Parathyroid adenoma (tissue), 2 donors: Measurements from ENCODE around the gene COQ8A.

Experiments
- H2AFZ ChIP-seq: fragments of 300-600 bp; sonication (generic); one replicate; pipeline ENCODE4 v1.7.0; 2017; ENCODE audit warnings: antibody characterized with exemption, mild to moderate bottlenecking
- H3K27ac ChIP-seq: fragments of 300-600 bp; sonication (generic); one replicate; pipeline ENCODE4 v1.7.0; 2017
- H3K27me3 ChIP-seq: fragments of 300-600 bp; sonication (generic); one replicate; pipeline ENCODE4 v1.7.0; 2017; ENCODE audit warnings: low read length; ENCODE audit not compliant: control insufficient read depth, insufficient read depth
- H3K36me3 ChIP-seq: fragments of 300-600 bp; sonication (generic); one replicate; pipeline ENCODE4 v1.7.0; 2017; ENCODE audit warnings: low read length; ENCODE audit not compliant: control insufficient read depth, insufficient read depth
- H3K4me1 ChIP-seq: fragments of 300-600 bp; sonication (generic); one replicate; pipeline ENCODE4 v1.7.0; 2017; ENCODE audit warnings: control low read depth
- H3K4me2 ChIP-seq: fragments of 300-600 bp; sonication (generic); one replicate; pipeline ENCODE4 v1.7.0; 2017; ENCODE audit warnings: low read length
- H3K4me3 ChIP-seq: fragments of 300-600 bp; sonication (generic); one replicate; pipeline ENCODE4 v1.7.0; 2017; ENCODE audit warnings: low read depth, low read length
- H3K79me2 ChIP-seq: fragments of 300-600 bp; sonication (generic); one replicate; pipeline ENCODE4 v1.7.0; 2017; ENCODE audit warnings: control low read depth
- H3K9ac ChIP-seq: fragments of 300-600 bp; sonication (generic); one replicate; pipeline ENCODE4 v1.7.0; 2017; ENCODE audit warnings: mild to moderate bottlenecking
- H3K9me3 ChIP-seq: fragments of 300-600 bp; sonication (generic); one replicate; pipeline ENCODE4 v1.7.0; 2017; ENCODE audit warnings: low read length; ENCODE audit not compliant: control insufficient read depth
- CTCF ChIP-seq: fragments of 300-600 bp; sonication (generic); IDR thresholded peaks from one replicate; pipeline ENCODE4 v1.7.0; 2017; ENCODE audit warnings: antibody characterized with exemption, mild to moderate bottlenecking
- donor health status: primary hyperparathyroidism.

Gene COQ8A

GRCh38 chr1:226892524-226892875 lies 47.6 kb upstream of the COQ8A start:
- Histone ChIP-seq H3K79me2 (no peaks in the 10 kb centered on the region), H3K27me3 (no peaks in the 10 kb centered on the region), H3K27ac (no peak overlapping the region), H3K36me3 (no peaks in the 10 kb centered on the region), H2AFZ (no peak overlapping the region), H3K9me3 (no peaks in the 10 kb centered on the region), H3K4me1 (no peaks in the 10 kb centered on the region), H3K4me2 (no peak overlapping the region), H3K9ac (no peak overlapping the region), H3K4me3 (no peak overlapping the region)
- no peak for TF ChIP-seq CTCF

- H3K27ac ChIP-seq, result no peak overlapping the region
- H2AFZ ChIP-seq, result no peak overlapping the region
- no peak overlapping the region for H3K9ac ChIP-seq
- no peak overlapping the region for H3K4me3 ChIP-seq
- H3K27me3 ChIP-seq, result no peaks in the 10 kb centered on the region
- H3K4me2 ChIP-seq, result no peak overlapping the region
- no peak for TF ChIP-seq CTCF
- no peaks in the 10 kb centered on the region for H3K9me3 ChIP-seq
- H3K4me1 ChIP-seq, result no peaks in the 10 kb centered on the region
- no peaks in the 10 kb centered on the region for H3K79me2 ChIP-seq
- no peaks in the 10 kb centered on the region for H3K36me3 ChIP-seq
Measured at GRCh38 chr1:226893936-226894335, 46.2 kb upstream of the COQ8A start.

- Histone ChIP-seq H3K79me2 (no peaks in the 10 kb centered on the region), H2AFZ (no peak overlapping the region), H3K36me3 (no peaks in the 10 kb centered on the region), H3K27me3 (no peaks in the 10 kb centered on the region), H3K9me3 (no peaks in the 10 kb centered on the region), H3K4me3 (no peak overlapping the region), H3K27ac (no peak overlapping the region), H3K9ac (no peak overlapping the region), H3K4me2 (no peak overlapping the region), H3K4me1 (no peaks in the 10 kb centered on the region)
- TF ChIP-seq CTCF, result no peak
Measured at GRCh38 chr1:226894826-226895225, 45.3 kb upstream of the COQ8A start.

GRCh38 chr1:226895644-226896043 lies 44.5 kb upstream of the COQ8A start:
- Histone ChIP-seq H3K36me3 (no peaks in the 10 kb centered on the region), H3K9me3 (no peaks in the 10 kb centered on the region), H2AFZ (no peak overlapping the region), H3K9ac (no peak overlapping the region), H3K4me3 (no peak overlapping the region), H3K4me1 (no peaks in the 10 kb centered on the region), H3K27ac (no peak overlapping the region), H3K4me2 (no peak overlapping the region), H3K79me2 (no peaks in the 10 kb centered on the region), H3K27me3 (no peaks in the 10 kb centered on the region)
- no peak for TF ChIP-seq CTCF

GRCh38 chr1:226898246-226898645 lies 41.8 kb upstream of the COQ8A start:
- TF ChIP-seq CTCF, result no peak
- H3K27ac ChIP-seq, result no peak overlapping the region
- no peak overlapping the region for H3K4me2 ChIP-seq
- no peak overlapping the region for H3K4me3 ChIP-seq
- H2AFZ ChIP-seq, result no peak overlapping the region
- H3K36me3 ChIP-seq, result no peaks in the 10 kb centered on the region
- no peaks in the 10 kb centered on the region for H3K79me2 ChIP-seq
- H3K27me3 ChIP-seq, result no peaks in the 10 kb centered on the region
- H3K9ac ChIP-seq, result no peak overlapping the region
- no peaks in the 10 kb centered on the region for H3K9me3 ChIP-seq
- H3K4me1 ChIP-seq, result no peaks in the 10 kb centered on the region
